Measurements from ENCODE around the gene XXYLT1. TPM values are rescaled to one million over a fixed set of nuclear protein-coding genes. Genes with fewer than 3 reads are reported as not detected.

XXYLT1 gene
- total RNA-seq, 1 donor from 2014 or later: 14.5 TPM

GRCh38 chr3:195247086-195247862 is 23.7 kb downstream of the XXYLT1 start:
- H3K9me3 ChIP-seq: no peaks in the 10 kb centered on the region
- peak in 1 of 2 donors; percentile 58 for DNase-seq (ENCODE audit: extremely low spot score in 2 of 2)
- H3K36me3 ChIP-seq: no peaks in the 10 kb centered on the region
- H3K27ac ChIP-seq: no peak overlapping the region
- H3K27me3 ChIP-seq: no peaks in the 10 kb centered on the region
- intact Hi-C loops (cut with DNase I): no loop called here
- H3K4me3 ChIP-seq: no peak overlapping the region
- peaks cover 12% of the 10 kb centered on the region for H3K4me1 ChIP-seq
- no peak for TF ChIP-seq CTCF (IDR thresholded peaks at IDR 0.05)

GRCh38 chr3:195246581-195246995 is 24.4 kb downstream of the XXYLT1 start:
- DNase-seq (ENCODE audit: extremely low spot score in 2 of 2): no peak
- TF ChIP-seq CTCF (IDR thresholded peaks at IDR 0.05): no peak
- no peak for TF ChIP-seq POLR2AphosphoS5 (IDR thresholded peaks at IDR 0.05; ENCODE audit: insufficient read depth in 1 of 2, low read depth in 1 of 2)
- TF ChIP-seq POLR2A (IDR thresholded peaks at IDR 0.05): no peak
- intact Hi-C loops (cut with DNase I): no loop called here
- H3K36me3 ChIP-seq: no peaks in the 10 kb centered on the region
- no peaks in the 10 kb centered on the region for H3K9me3 ChIP-seq
- no peak overlapping the region for H3K27ac ChIP-seq
- peaks cover 12% of the 10 kb centered on the region for H3K4me1 ChIP-seq
- no peaks in the 10 kb centered on the region for H3K27me3 ChIP-seq
- no peak overlapping the region for H3K4me3 ChIP-seq

GRCh38 chr3:195245531-195245951 is 25.4 kb downstream of the XXYLT1 start:
- peak; percentile 58 to 76 for DNase-seq (ENCODE audit: extremely low spot score in 2 of 2)
- H3K4me3 ChIP-seq: no peak overlapping the region
- intact Hi-C loops (cut with DNase I): no loop called here
- H3K36me3 ChIP-seq: no peaks in the 10 kb centered on the region
- TF ChIP-seq POLR2A (IDR thresholded peaks at IDR 0.05) (no peak), POLR2AphosphoS5 (IDR thresholded peaks at IDR 0.05; ENCODE audit: insufficient read depth in 1 of 2, low read depth in 1 of 2) (no peak), CTCF (IDR thresholded peaks at IDR 0.05) (no peak)
- H3K4me1 ChIP-seq: peaks cover 5% of the 10 kb centered on the region
- no peaks in the 10 kb centered on the region for H3K9me3 ChIP-seq
- H3K27ac ChIP-seq: no peak overlapping the region
- no peaks in the 10 kb centered on the region for H3K27me3 ChIP-seq

GRCh38 chr3:195241592-195242355 is 29.2 kb downstream of the XXYLT1 start:
- DNase-seq (ENCODE audit: extremely low spot score in 2 of 2): peak in 1 of 2 donors; percentile 77
- Histone ChIP-seq H3K4me3 (no peak overlapping the region), H3K4me1 (peaks cover 12% of the 10 kb centered on the region), H3K27ac (no peak overlapping the region), H3K36me3 (no peaks in the 10 kb centered on the region), H3K27me3 (no peaks in the 10 kb centered on the region), H3K9me3 (no peaks in the 10 kb centered on the region)
- TF ChIP-seq POLR2AphosphoS5 (IDR thresholded peaks at IDR 0.05; ENCODE audit: insufficient read depth in 1 of 2, low read depth in 1 of 2): no peak
- TF ChIP-seq POLR2A (IDR thresholded peaks at IDR 0.05): no peak
- intact Hi-C loops (cut with DNase I): no loop called here

GRCh38 chr3:195240939-195241338 is 30.0 kb downstream of the XXYLT1 start:
- no peaks in the 10 kb centered on the region for H3K36me3 ChIP-seq
- peaks cover 12% of the 10 kb centered on the region for H3K4me1 ChIP-seq
- TF ChIP-seq POLR2AphosphoS5 (IDR thresholded peaks at IDR 0.05; ENCODE audit: insufficient read depth in 1 of 2, low read depth in 1 of 2): no peak
- TF ChIP-seq CTCF (IDR thresholded peaks at IDR 0.05): no peak
- TF ChIP-seq POLR2A (IDR thresholded peaks at IDR 0.05): no peak
- H3K27me3 ChIP-seq: no peaks in the 10 kb centered on the region
- H3K9me3 ChIP-seq: no peaks in the 10 kb centered on the region
- H3K4me3 ChIP-seq: no peak overlapping the region
- no peak overlapping the region for H3K27ac ChIP-seq
- intact Hi-C loops (cut with DNase I): no loop called here
- peak in 1 of 2 donors; percentile 77 for DNase-seq (ENCODE audit: extremely low spot score in 2 of 2)

Data from vagina (tissue), 2 donors.